ENCODE results near the gene FAM180B.

DNA sequence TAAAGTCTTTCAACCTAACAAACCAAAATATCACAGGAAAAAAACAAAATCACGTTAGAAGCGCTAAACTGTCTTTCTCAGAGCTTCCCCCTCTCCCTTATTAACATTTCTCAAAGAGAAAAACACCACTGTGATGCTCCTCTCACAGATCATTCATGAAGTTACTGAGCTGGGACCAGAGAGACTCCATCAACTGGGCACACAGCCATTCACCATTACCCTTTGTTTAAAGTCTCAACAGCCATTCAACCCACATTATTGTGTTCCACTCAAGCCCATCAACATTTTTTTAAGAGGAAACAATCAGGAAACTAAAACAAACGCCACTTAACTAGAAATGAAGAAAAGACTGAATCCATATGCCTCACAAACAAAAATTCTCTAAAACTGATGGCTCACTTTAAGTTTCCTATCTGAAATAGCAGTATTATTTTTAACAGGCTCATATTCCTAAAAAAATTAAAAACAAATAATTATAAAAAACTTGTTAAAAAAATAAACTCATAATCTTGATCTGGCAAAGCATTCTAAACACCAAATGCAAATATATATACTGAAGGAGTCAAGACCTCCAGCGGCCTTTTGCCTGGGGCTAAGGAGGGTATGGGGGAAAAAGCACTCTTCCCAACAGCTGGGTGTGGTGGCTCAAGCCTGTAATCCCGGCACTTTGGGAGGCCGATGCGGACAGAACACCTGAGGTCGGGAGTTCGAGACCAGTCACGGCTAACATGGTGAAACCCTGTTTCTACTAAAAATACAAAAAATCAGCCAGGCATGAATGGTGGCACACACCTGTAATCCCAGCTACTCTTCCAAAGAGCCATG lies 47.5 kb upstream of the FAM180B start:
- TF ChIP-seq, protein P1, sequence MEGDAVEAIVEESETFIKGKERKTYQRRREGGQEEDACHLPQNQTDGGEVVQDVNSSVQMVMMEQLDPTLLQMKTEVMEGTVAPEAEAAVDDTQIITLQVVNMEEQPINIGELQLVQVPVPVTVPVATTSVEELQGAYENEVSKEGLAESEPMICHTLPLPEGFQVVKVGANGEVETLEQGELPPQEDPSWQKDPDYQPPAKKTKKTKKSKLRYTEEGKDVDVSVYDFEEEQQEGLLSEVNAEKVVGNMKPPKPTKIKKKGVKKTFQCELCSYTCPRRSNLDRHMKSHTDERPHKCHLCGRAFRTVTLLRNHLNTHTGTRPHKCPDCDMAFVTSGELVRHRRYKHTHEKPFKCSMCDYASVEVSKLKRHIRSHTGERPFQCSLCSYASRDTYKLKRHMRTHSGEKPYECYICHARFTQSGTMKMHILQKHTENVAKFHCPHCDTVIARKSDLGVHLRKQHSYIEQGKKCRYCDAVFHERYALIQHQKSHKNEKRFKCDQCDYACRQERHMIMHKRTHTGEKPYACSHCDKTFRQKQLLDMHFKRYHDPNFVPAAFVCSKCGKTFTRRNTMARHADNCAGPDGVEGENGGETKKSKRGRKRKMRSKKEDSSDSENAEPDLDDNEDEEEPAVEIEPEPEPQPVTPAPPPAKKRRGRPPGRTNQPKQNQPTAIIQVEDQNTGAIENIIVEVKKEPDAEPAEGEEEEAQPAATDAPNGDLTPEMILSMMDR (IDR thresholded peaks at IDR 0.05; ENCODE audit: low read depth, low read length) = no peak
- no peak for TF ChIP-seq MYC (IDR thresholded peaks at IDR 0.05; ENCODE audit: low read depth, low read length)
- no peak for TF ChIP-seq POLR2A (IDR thresholded peaks at IDR 0.05; ENCODE audit: extremely low read depth, insufficient read length)
- TF ChIP-seq, protein P2, sequence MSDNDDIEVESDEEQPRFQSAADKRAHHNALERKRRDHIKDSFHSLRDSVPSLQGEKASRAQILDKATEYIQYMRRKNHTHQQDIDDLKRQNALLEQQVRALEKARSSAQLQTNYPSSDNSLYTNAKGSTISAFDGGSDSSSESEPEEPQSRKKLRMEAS (IDR thresholded peaks at IDR 0.05; ENCODE audit: low read depth, low read length) = no peak
